ENCODE results near the gene FYN. TPM values are rescaled to one million over a fixed set of nuclear protein-coding genes. Genes with fewer than 3 reads are reported as not detected.

The FYN gene
- total and polyA plus RNA-seq, 10 of the 15 experiments (the other 5 are each of a cell fraction or from before 2014, with no cell fraction given): 51.4 to 247 (median 138) TPM

GRCh38 chr6:111775145-111775922, 97.9 kb downstream of the FYN start:
- POLR2A ChIA-PET: interaction anchor here (0.6 to 4.0 kb wide), 3 partner anchors 8 to 20 kb away, joined by 4 to 20 read pairs (median 5); no protein-coding TSS in a partner anchor
- Histone ChIP-seq H3K27ac (ENCODE audit: control insufficient read depth, insufficient read depth) (peak overlapping the region; percentile 21; the same call in 1 of the 2 replicates), H3K27me3 (replicated peaks in 1 of 2; ENCODE audit: control insufficient read depth in 2 of 2, insufficient read depth in 2 of 2, low read length in 1 of 2) (no peaks in the 10 kb centered on the region), H3K4me2 (ENCODE audit: control insufficient read depth, insufficient read depth) (no peak overlapping the region), H2AFZ (ENCODE audit: control insufficient read depth, low read depth, low read length) (no peak overlapping the region), H3K4me3 (no peak overlapping the region), H3K9ac (ENCODE audit: control insufficient read depth, insufficient read depth, low read length) (no peak overlapping the region), H3K79me2 (ENCODE audit: control insufficient read depth, insufficient read depth, low read length) (peaks cover 47% of the 10 kb centered on the region), H4K20me1 (ENCODE audit: control insufficient read depth, insufficient read depth) (no peaks in the 10 kb centered on the region), H3K9me3 (replicated peaks; ENCODE audit: control insufficient read depth, insufficient read depth, low read length) (no peaks in the 10 kb centered on the region; the same call in 2 of the 3 replicates), H3K4me1 (ENCODE audit: control insufficient read depth, insufficient read depth, low read length) (peaks cover 26% of the 10 kb centered on the region), H3K36me3 (ENCODE audit: control insufficient read depth in 2 of 2, insufficient read depth in 2 of 2, low read length in 1 of 2) (peaks cover 10 to 23% of the 10 kb centered on the region in 2 experiments)
- in situ Hi-C loops (cut with MboI): no loop called here
- ATAC-seq: no peak
- RAD21 ChIA-PET (ENCODE audit: unreplicated experiment): interaction anchor here (1.1 to 5.3 kb wide), 7 partner anchors 9 to 70 kb away, joined by 3 to 46 read pairs (median 3); no protein-coding TSS in a partner anchor
- CTCF ChIA-PET: interaction anchor here (0.7 to 2.9 kb wide), 11 partner anchors 9 to 254 kb away, joined by 3 to 12 read pairs (median 7); no protein-coding TSS in a partner anchor
- intact Hi-C loops (cut with micrococcal nuclease; ENCODE audit: unreplicated experiment): loop anchor here (5.0 kb wide), 2 partner anchors 222 to 267 kb away; no protein-coding TSS in a partner anchor
- no peak for FAIRE-seq
- SMC1A ChIA-PET (ENCODE audit: uncharacterized antibody, unreplicated experiment): interaction anchor here (0.8 to 5.9 kb wide), 14 partner anchors 8 to 218 kb away, joined by 3 to 50 read pairs (median 6); no protein-coding TSS in a partner anchor
- DNase-seq (ENCODE audit: low read depth, low spot score): no peak
- 64% methylated on average over 8 of the region's 8 CpGs for WGBS (ENCODE audit: insufficient coverage, insufficient replicate concordance, low lambda C conversion rate, missing lambda C conversion rate)
- BruUV-seq (replicated peaks): no TSS peak
- TF ChIP-seq LARP7 (IDR thresholded peaks at IDR 0.05) (no peak), PRDM15 (CRISPR knock-in tag; IDR thresholded peaks at IDR 0.05) (no peak), SMARCA5 (IDR thresholded peaks at IDR 0.05) (no peak), ZNF622 (IDR thresholded peaks at IDR 0.05) (no peak), RAD21 (IDR thresholded peaks at IDR 0.05; ENCODE audit: insufficient read depth, low read depth, low read length) (no peak), IRF4 (IDR thresholded peaks at IDR 0.05; ENCODE audit: low read depth, low read length) (no peak), JUND (IDR thresholded peaks at IDR 0.05; ENCODE audit: low read depth, low read length) (no peak), BACH1 (IDR thresholded peaks at IDR 0.05; ENCODE audit: borderline replicate concordance) (no peak), ZBTB40 (IDR thresholded peaks at IDR 0.05; ENCODE audit: borderline replicate concordance) (no peak), TCF3 (IDR thresholded peaks at IDR 0.05; ENCODE audit: borderline replicate concordance, insufficient read depth, low read depth, low read length) (no peak), RFX5 (IDR thresholded peaks at IDR 0.05; ENCODE audit: low read depth, low read length) (no peak)
- TF ChIP-seq, protein P1, sequence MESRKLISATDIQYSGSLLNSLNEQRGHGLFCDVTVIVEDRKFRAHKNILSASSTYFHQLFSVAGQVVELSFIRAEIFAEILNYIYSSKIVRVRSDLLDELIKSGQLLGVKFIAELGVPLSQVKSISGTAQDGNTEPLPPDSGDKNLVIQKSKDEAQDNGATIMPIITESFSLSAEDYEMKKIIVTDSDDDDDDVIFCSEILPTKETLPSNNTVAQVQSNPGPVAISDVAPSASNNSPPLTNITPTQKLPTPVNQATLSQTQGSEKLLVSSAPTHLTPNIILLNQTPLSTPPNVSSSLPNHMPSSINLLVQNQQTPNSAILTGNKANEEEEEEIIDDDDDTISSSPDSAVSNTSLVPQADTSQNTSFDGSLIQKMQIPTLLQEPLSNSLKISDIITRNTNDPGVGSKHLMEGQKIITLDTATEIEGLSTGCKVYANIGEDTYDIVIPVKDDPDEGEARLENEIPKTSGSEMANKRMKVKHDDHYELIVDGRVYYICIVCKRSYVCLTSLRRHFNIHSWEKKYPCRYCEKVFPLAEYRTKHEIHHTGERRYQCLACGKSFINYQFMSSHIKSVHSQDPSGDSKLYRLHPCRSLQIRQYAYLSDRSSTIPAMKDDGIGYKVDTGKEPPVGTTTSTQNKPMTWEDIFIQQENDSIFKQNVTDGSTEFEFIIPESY (IDR thresholded peaks at IDR 0.05): no peak
